Measurements from ENCODE around the gene CDKAL1.
"Not testable (repeated sequence)": the region's sequence is repeated elsewhere in the genome, so short reads cannot be mapped to it uniquely, and the experiment has no call there.

CDKAL1 gene

DNA sequence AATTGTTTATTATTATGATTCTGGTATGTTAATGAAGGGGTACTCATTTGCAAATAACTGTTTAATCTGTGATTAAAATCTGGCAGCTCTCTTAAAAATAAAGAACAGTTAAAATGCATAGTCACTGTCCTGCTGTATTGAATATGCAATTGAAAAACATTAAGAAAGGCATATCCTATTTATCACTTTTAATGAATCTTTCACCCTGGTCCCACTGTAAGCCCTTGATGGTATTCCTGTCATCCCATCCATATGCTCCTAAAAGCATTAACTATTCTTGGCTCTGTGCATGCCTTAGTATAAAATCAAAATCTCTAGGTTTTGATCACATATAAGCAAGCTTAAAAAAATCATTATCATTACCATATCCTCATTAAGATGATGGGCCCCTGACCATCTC, 648.3 kb downstream of the CDKAL1 start:
- peaks cover 3% of the 10 kb centered on the region for H3K9me3 ChIP-seq (ENCODE audit: low read length)
- H2AFZ ChIP-seq (ENCODE audit: low read depth, low read length): no peak overlapping the region
- H3K36me3 ChIP-seq (ENCODE audit: insufficient read depth, low read length): no peaks in the 10 kb centered on the region
- H3K4me3 ChIP-seq (ENCODE audit: low read length): no peak overlapping the region
- peaks cover 36% of the 10 kb centered on the region for H3K4me1 ChIP-seq (ENCODE audit: insufficient read depth, low read length)
- no peaks in the 10 kb centered on the region for H3K27me3 ChIP-seq (ENCODE audit: insufficient read depth, low read length)

DNA sequence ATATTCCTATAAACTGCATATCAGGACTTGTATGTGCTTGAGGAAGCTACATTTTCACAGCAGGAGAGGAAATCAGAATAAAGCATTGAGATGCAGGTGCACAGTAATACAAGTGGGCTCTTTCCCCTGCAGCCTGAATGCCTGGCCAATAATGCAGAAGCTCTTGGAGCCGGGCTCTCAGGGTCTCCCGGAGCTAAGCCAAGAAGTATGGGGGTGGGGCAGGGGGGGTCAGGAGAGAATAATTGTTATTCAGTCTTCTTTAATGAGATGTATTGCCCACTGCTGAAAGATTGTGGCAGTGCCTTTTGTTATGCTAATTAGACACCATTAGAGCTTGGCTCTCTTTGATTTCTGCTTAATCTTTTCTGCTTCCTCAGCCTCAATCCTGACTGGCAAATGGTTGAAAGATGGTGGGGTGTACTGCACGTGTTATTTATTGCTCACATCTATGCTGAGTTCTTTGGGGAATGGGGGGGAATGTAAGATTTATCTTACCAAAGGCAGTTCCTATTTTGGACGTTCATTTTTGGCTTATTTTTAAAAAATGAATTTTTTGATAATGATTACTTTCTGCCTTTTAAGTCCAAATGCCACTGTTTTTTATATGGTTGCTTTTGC, 651.7 kb downstream of the CDKAL1 start:
- no peak overlapping the region for H3K4me3 ChIP-seq (ENCODE audit: low read length)
- no peaks in the 10 kb centered on the region for H3K36me3 ChIP-seq (ENCODE audit: insufficient read depth, low read length)
- H3K9me3 ChIP-seq (ENCODE audit: low read length): peaks cover 1% of the 10 kb centered on the region
- H3K4me1 ChIP-seq (ENCODE audit: insufficient read depth, low read length): peaks cover 44% of the 10 kb centered on the region
- no peaks in the 10 kb centered on the region for H3K27me3 ChIP-seq (ENCODE audit: insufficient read depth, low read length)
- H2AFZ ChIP-seq (ENCODE audit: low read depth, low read length): no peak overlapping the region

DNA sequence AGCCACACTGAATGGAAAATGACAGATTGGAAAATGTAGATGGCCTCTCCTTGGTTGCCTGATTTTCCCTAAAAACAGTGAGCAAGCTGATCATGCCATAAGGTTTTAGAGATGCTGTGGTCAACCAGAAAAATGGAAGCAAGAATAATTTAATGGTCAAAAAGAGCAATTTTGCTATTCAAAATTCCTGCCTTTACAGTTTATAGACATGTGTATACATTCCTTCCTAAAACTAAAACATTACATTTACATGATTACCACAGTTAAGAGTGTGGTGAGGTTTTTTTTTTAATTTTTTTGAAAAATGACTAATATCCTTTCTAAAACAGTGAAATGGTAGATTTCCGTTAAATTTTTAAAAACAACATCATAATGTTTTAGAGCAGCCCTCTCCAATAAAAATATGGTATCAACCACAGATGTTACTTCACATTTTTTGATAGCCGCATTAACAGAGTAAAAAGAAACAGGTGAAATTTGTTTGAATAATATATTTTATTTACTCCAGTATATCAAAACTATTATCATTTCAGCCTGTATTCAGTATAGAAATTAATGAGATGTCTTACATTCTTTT, 652.3 kb downstream of the CDKAL1 start:
- no peaks in the 10 kb centered on the region for H3K27me3 ChIP-seq (ENCODE audit: insufficient read depth, low read length)
- no peak overlapping the region for H3K4me3 ChIP-seq (ENCODE audit: low read length)
- H2AFZ ChIP-seq (ENCODE audit: low read depth, low read length): no peak overlapping the region
- peaks cover 50% of the 10 kb centered on the region for H3K4me1 ChIP-seq (ENCODE audit: insufficient read depth, low read length)
- H3K36me3 ChIP-seq (ENCODE audit: insufficient read depth, low read length): no peaks in the 10 kb centered on the region
- H3K9me3 ChIP-seq (ENCODE audit: low read length): no peaks in the 10 kb centered on the region

DNA sequence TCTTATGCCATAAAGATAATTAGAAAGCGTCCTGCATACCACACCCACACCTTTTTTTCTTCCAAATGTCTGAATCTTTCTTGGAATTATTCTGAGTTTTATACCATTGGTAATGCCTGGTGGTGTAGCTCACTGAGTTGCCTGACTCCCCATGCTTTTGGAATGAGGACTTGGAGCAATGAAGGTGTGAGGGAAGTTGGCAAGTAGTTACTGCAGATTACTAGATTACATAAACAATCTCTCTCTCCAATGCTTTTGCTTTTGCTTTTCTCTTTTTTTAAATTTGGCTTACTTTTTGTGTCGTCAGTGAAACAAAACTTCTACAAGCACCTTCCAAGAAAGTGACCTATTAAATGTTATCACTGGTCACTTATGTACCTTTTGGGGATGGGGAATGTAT, 653.2 kb downstream of the CDKAL1 start:
- Histone ChIP-seq H3K4me1 (ENCODE audit: insufficient read depth, low read length) (peaks cover 50% of the 10 kb centered on the region), H2AFZ (ENCODE audit: low read depth, low read length) (no peak overlapping the region)

DNA sequence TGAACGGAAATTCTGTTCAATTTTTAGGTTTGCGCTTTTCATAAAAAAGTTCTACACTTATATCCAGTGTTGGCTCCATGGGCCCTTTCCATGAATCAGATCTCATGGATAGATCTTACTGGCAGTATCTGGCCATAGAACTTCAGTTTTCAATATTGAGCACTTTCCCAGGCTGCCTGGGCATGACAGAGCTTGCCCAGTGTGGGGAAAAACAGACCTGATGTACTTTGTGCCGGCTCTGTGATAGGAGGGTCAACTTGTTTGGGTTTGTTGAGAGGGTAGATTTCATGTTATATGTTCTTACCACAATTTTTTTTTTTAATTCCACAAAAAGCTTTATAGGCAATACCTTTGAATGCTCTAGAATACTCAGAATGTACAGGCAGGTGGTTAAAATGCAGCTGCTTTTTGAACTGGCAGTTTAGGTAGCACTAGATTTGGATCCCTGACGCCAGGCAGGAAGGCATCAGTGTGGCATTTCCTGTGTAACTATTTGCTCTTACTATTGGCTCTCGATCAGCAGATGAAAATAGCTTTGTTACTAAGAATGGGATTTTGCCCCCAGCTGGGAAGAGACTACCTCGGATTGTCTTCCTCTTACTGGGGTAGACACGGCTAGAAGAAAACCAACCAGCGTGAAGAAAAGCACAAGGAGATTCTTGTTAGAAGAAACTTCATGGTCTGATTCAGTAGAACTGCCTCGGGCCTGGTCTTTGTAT, 654.4 kb downstream of the CDKAL1 start:
- no peaks in the 10 kb centered on the region for H3K36me3 ChIP-seq (ENCODE audit: insufficient read depth, low read length)
- H3K4me1 ChIP-seq (ENCODE audit: insufficient read depth, low read length): peaks cover 42% of the 10 kb centered on the region
- no peak overlapping the region for H3K4me3 ChIP-seq (ENCODE audit: low read length)
- H3K9me3 ChIP-seq (ENCODE audit: low read length): peaks cover 4% of the 10 kb centered on the region
- no peak overlapping the region for H2AFZ ChIP-seq (ENCODE audit: low read depth, low read length)
- H3K27me3 ChIP-seq (ENCODE audit: insufficient read depth, low read length): no peaks in the 10 kb centered on the region

More for the DNA sequence above, 653.2 kb downstream of the CDKAL1 start:
- Histone ChIP-seq H3K27me3 (ENCODE audit: insufficient read depth, low read length) (no peaks in the 10 kb centered on the region), H3K9me3 (ENCODE audit: low read length) (no peaks in the 10 kb centered on the region), H3K36me3 (ENCODE audit: insufficient read depth, low read length) (no peaks in the 10 kb centered on the region), H3K4me3 (ENCODE audit: low read length) (no peak overlapping the region)

DNA sequence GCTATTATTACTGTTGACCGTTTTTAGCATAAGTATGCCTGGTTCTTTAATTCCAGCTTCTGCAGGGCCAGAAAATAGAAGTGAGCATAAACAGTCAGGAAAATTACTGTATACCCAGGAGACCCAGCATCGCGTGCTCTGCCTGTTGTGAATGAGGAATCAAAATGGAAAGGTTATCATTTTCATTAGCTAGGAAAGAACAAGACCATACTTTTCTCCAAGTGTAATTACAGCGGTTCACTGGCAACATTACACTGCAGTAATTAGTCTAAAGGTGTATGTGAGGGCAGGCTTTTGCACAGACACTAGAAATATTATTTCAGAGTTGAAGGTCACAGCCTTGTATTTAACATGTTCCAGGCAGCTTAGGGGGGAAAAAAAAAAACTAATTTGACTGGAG, 655.5 kb downstream of the CDKAL1 start:
- no peaks in the 10 kb centered on the region for H3K27me3 ChIP-seq (ENCODE audit: insufficient read depth, low read length)
- H3K4me3 ChIP-seq (ENCODE audit: low read length): no peak overlapping the region
- peaks cover 39% of the 10 kb centered on the region for H3K4me1 ChIP-seq (ENCODE audit: insufficient read depth, low read length)
- H3K9me3 ChIP-seq (ENCODE audit: low read length): peaks cover 7% of the 10 kb centered on the region
- no peaks in the 10 kb centered on the region for H3K36me3 ChIP-seq (ENCODE audit: insufficient read depth, low read length)
- H2AFZ ChIP-seq (ENCODE audit: low read depth, low read length): no peak overlapping the region

DNA sequence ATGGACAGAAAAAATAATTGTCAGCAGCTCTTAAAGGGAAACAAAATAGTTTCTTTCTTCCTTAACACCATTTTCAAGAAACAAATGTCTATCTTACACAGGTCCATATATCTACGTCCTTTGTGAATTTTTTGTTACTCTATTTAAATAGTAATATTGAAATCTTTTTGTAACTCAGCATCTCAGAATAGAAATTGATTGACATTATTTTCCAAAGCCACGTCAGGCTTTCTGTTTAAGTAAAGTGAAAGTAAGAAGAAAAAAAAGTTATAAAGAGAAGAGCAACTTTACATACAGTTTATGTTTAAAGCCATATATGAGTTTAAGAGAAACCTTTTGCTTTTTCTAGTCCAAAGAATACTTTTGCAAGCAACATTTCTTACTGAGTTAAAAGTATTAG, 656.4 kb downstream of the CDKAL1 start:
- peaks cover 30% of the 10 kb centered on the region for H3K4me1 ChIP-seq (ENCODE audit: insufficient read depth, low read length)
- no peaks in the 10 kb centered on the region for H3K36me3 ChIP-seq (ENCODE audit: insufficient read depth, low read length)
- no peak overlapping the region for H3K4me3 ChIP-seq (ENCODE audit: low read length)
- H3K9me3 ChIP-seq (ENCODE audit: low read length): peaks cover 7% of the 10 kb centered on the region
- no peaks in the 10 kb centered on the region for H3K27me3 ChIP-seq (ENCODE audit: insufficient read depth, low read length)
- no peak overlapping the region for H2AFZ ChIP-seq (ENCODE audit: low read depth, low read length)

DNA sequence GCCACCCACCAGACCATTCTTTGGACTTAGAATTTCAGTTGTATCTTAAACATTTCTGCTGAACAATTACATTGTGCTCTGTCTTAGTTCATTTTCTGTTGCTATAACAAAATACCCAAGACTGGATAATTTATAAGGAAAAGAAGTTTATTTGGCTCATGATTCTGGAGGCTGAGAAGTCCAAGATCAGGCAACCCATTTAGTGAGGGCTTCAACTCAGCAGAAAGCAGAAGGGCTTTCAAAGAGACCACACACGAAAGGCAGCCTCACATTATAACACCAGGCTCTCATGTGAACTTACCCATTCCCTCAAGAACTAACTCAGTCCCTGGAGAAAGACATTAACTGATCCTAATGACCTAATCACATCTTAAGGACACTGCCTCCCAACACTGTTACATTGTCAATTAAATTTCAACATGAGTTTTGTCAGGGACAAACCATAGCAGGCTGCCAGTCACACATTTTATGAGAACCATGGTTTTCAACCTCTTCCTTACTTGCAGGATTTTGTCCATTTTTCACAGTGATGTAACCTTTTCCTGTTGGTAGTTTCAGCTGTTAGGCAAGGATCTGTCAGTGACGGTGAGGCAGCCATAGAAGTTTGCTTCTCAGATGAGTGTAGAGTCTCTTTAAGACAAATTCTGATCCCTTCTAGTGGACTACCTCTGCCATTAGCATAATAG, 659.7 kb downstream of the CDKAL1 start:
- H3K4me3 ChIP-seq (ENCODE audit: low read length): no peak overlapping the region
- H3K9me3 ChIP-seq (ENCODE audit: low read length): peaks cover 7% of the 10 kb centered on the region
- H3K4me1 ChIP-seq (ENCODE audit: insufficient read depth, low read length): peaks cover 12% of the 10 kb centered on the region
- H3K36me3 ChIP-seq (ENCODE audit: insufficient read depth, low read length): no peaks in the 10 kb centered on the region
- no peaks in the 10 kb centered on the region for H3K27me3 ChIP-seq (ENCODE audit: insufficient read depth, low read length)
- H2AFZ ChIP-seq (ENCODE audit: low read depth, low read length): no peak overlapping the region

DNA sequence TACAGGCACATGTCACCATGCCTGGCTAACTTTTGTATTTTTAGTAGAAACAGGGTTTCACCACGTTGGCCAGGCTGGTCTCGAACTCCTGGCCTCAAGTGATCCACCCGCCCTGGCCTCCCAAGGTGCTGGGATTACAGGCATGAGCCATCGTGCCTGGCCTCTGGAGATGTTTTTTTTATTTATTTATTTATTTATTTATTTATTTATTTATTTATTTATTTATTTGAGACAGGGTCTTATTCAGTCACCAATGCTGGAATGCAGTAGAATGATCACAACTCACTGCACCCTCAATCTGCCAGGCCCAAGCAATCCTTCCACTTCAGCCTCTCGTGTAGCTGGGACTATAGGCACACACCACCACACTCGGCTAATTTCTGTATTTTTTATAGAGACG, 661.0 kb downstream of the CDKAL1 start:
- H2AFZ ChIP-seq (ENCODE audit: low read depth, low read length); H3K4me3 ChIP-seq (ENCODE audit: low read length); H3K27me3 ChIP-seq (ENCODE audit: insufficient read depth, low read length); H3K9me3 ChIP-seq (ENCODE audit: low read length); H3K36me3 ChIP-seq (ENCODE audit: insufficient read depth, low read length): not testable (repeated sequence)
- peaks cover 22% of the 10 kb centered on the region for H3K4me1 ChIP-seq (ENCODE audit: insufficient read depth, low read length)

DNA sequence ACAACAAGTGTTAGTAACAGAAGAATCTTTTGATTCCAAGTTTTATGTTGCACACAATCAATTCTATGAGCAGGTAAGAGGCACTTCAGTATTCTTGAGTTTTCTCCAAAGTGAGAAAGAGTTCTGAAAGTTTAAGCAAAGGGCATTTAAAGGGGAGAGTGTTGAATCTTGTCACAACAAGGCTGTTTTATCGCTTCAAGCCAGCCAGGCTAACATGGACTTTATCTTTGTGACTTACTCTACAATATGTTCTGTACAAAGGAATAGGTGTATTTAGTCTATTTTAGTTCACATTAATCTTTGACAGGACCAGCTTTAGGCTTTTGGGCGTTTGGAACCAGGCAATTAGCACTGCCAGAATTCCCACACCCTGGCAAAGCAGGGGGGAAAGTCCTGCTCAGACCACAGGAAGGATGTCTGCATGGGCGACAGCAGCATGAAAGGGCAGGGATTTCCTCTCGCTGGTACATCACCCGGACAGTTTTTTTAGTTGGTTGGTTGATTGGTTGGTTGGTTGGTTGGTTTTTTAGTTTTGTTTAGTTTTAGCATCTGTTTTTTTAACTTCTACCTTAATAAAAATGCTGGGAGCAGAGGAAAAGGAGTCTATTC, 663.9 kb downstream of the CDKAL1 start:
- Histone ChIP-seq H3K36me3 (ENCODE audit: insufficient read depth, low read length) (no peaks in the 10 kb centered on the region), H3K4me3 (ENCODE audit: low read length) (no peak overlapping the region), H3K9me3 (ENCODE audit: low read length) (peaks cover 4% of the 10 kb centered on the region), H3K4me1 (ENCODE audit: insufficient read depth, low read length) (peaks cover 29% of the 10 kb centered on the region), H3K27me3 (ENCODE audit: insufficient read depth, low read length) (no peaks in the 10 kb centered on the region), H2AFZ (ENCODE audit: low read depth, low read length) (no peak overlapping the region)

DNA sequence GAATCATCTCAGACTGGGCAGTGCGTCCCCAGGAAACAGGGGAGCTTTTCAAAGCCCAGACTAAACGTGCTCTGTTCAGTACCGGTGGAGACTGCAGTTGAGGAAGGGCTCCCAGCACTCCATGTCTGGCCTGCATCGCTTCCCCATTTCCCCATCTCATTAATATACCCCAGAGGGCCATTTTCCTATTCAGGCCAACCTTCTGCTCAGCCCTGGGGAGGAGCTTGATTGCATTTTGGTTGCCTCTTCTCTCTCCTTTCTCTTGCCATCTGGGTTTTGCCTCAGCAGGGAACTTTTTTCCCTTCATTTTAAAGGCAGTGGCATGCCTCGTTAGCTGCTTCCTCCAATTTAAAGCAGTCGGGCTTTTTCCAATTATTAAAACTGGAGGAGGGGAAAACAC, 665.0 kb downstream of the CDKAL1 start:
- no peak overlapping the region for H3K4me3 ChIP-seq (ENCODE audit: low read length)

DNA sequence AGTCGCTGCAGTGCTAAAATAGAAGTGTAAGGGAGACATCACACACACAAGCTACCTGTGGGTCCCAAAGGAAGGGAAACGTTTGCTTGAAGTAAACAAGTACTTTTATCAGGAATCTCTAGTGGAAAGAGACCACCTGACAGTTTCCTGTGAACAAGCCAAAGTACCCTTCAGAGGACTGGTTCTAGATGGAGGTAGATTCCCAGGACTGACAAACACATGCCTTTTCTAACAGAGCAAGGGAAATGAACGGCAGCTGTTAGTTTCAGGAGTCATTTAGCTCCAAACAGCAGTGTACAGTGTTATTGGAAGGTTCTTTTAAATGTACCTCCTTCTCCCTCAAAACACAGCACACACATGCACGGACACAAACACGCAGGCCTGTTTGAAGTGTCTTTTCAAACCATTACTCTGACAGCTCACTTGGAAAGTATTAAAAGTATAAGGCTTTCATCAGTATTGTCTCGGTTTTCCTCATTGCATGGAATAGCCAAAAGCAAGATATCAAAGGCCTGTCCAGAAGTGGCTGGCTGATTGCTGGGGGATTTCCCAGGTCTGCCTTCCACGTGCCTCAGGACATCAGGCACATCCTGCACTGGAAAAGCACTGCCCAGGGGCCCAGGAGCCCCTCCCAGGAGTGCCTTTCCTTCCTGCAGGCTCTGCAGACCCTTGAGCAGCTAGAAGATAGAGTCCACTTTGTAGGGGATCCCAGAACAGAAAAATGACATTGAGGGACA, 666.0 kb downstream of the CDKAL1 start:
- Histone ChIP-seq H3K36me3 (ENCODE audit: insufficient read depth, low read length) (no peaks in the 10 kb centered on the region), H3K4me1 (ENCODE audit: insufficient read depth, low read length) (peaks cover 29% of the 10 kb centered on the region), H3K4me3 (ENCODE audit: low read length) (no peak overlapping the region), H2AFZ (ENCODE audit: low read depth, low read length) (no peak overlapping the region), H3K9me3 (ENCODE audit: low read length) (peaks cover 2% of the 10 kb centered on the region), H3K27me3 (ENCODE audit: insufficient read depth, low read length) (no peaks in the 10 kb centered on the region)

More for the DNA sequence above, 665.0 kb downstream of the CDKAL1 start:
- Histone ChIP-seq H3K9me3 (ENCODE audit: low read length) (no peaks in the 10 kb centered on the region), H3K27me3 (ENCODE audit: insufficient read depth, low read length) (no peaks in the 10 kb centered on the region), H2AFZ (ENCODE audit: low read depth, low read length) (no peak overlapping the region), H3K4me1 (ENCODE audit: insufficient read depth, low read length) (peaks cover 29% of the 10 kb centered on the region), H3K36me3 (ENCODE audit: insufficient read depth, low read length) (no peaks in the 10 kb centered on the region)

All from neuron (in vitro differentiated cells).